HEK293 (cell line): ENCODE results near the gene MTIF2.

Source experiments
- CTCF ChIA-PET: fragments of 350-600 bp; formaldehyde crosslinking; extraction: SDS; loops from one replicate; lab custom pipeline; 2021; ENCODE audit warnings: antibody characterized with exemption; lab: Yijun Ruan, JAX
- POLR2A ChIA-PET: fragments of 300-600 bp; formaldehyde crosslinking; extraction: SDS; loops from one replicate; lab custom pipeline; 2020; ENCODE audit warnings: antibody characterized with exemption, inconsistent platforms; lab: Yijun Ruan, JAX
- H3K27ac ChIP-seq: fragments of 200-500 bp; sonication (Bioruptor generic); 2 replicates; pipeline ENCODE4 v1.5.1; 2014; ENCODE audit warnings: low read depth, low read length, control low read depth, inconsistent platforms; ENCODE audit errors: extremely low read depth
- H3K36me3 ChIP-seq, 2 experiments: fragments of 200-500 bp in 1 of 2; sonication (Bioruptor generic) in 1 of 2; 1 replicate in 1 of 2; 2 replicates in 1 of 2; pipeline ENCODE4 v1.5.1; 2014 to 2017; ENCODE audit warnings: inconsistent platforms in 2 of 2, low read length in 2 of 2; ENCODE audit not compliant: control insufficient read depth in 2 of 2, insufficient read depth in 1 of 2
- H3K4me1 ChIP-seq: fragments of 200-500 bp; sonication (Bioruptor generic); 2 replicates; pipeline ENCODE4 v1.5.1; 2014; ENCODE audit warnings: mild to moderate bottlenecking, low read length, inconsistent platforms; ENCODE audit not compliant: control insufficient read depth, insufficient read depth
- H3K4me3 ChIP-seq: 2 replicates; pipeline ENCODE4 v1.5.1; 2011; ENCODE audit warnings: low read depth, mild to moderate bottlenecking, control low read depth, low read length, moderate library complexity
- H3K9me3 ChIP-seq: fragments of 200-500 bp; sonication (Bioruptor generic); 2 replicates; pipeline ENCODE4 v1.5.1; 2014; ENCODE audit warnings: low read depth, low read length, inconsistent platforms; ENCODE audit not compliant: control insufficient read depth, insufficient read depth
- BCL6B ChIP-seq: fragments of 450-650 bp; formaldehyde crosslinking; IDR thresholded peaks from 2 replicates; pipeline ENCODE4 v1.5.1; 2017; ENCODE audit warnings: missing biosample characterization, missing genetic modification characterization
- CTCF ChIP-seq: fragments of 450-650 bp; formaldehyde crosslinking; IDR thresholded peaks from 2 replicates; pipeline ENCODE4 v1.5.1; 2016; ENCODE audit warnings: missing biosample characterization, missing genetic modification characterization
- SALL2 ChIP-seq: fragments of 450-650 bp; formaldehyde crosslinking; IDR thresholded peaks from 2 replicates; pipeline ENCODE4 v1.5.0; 2017; ENCODE audit warnings: missing biosample characterization, mild to moderate bottlenecking, missing genetic modification characterization, borderline replicate concordance
- TSHZ1 ChIP-seq: fragments of 450-650 bp; formaldehyde crosslinking; IDR thresholded peaks from 2 replicates; pipeline ENCODE4 v1.5.1; 2016; ENCODE audit warnings: missing biosample characterization, missing genetic modification characterization, borderline replicate concordance
- ZBTB26 ChIP-seq: fragments of 450-650 bp; formaldehyde crosslinking; optimal IDR thresholded peaks from 2 replicates; pipeline ENCODE3; 2016; ENCODE audit warnings: missing biosample characterization, mild to moderate bottlenecking, missing genetic modification characterization
- ZFP3 ChIP-seq: fragments of 450-650 bp; formaldehyde crosslinking; IDR thresholded peaks from 2 replicates; pipeline ENCODE4 v1.5.1; 2016; ENCODE audit warnings: low read depth, missing biosample characterization, missing genetic modification characterization
- ZFP41 ChIP-seq: fragments of 450-650 bp; formaldehyde crosslinking; IDR thresholded peaks from 2 replicates; pipeline ENCODE4 v1.5.1; 2016; ENCODE audit warnings: missing biosample characterization, missing genetic modification characterization, borderline replicate concordance
- ZIC2 ChIP-seq: fragments of 450-650 bp; formaldehyde crosslinking; IDR thresholded peaks from 2 replicates; pipeline ENCODE4 v1.5.1; 2016; ENCODE audit warnings: missing biosample characterization, missing genetic modification characterization
- ZNF140 ChIP-seq: fragments of 450-650 bp; formaldehyde crosslinking; IDR thresholded peaks from 2 replicates; pipeline ENCODE4 v1.5.1; 2016; ENCODE audit warnings: missing biosample characterization, missing genetic modification characterization
- ZNF157 ChIP-seq: fragments of 450-650 bp; formaldehyde crosslinking; IDR thresholded peaks from 2 replicates; pipeline ENCODE4 v1.5.1; 2016; ENCODE audit warnings: missing biosample characterization, missing genetic modification characterization
- ZNF18 ChIP-seq: fragments of 450-650 bp; formaldehyde crosslinking; IDR thresholded peaks from 2 replicates; pipeline ENCODE4 v1.5.1; 2016; ENCODE audit warnings: missing biosample characterization, missing genetic modification characterization
- ZNF2 ChIP-seq: fragments of 450-650 bp; formaldehyde crosslinking; IDR thresholded peaks from 2 replicates; pipeline ENCODE4 v1.5.1; 2016; ENCODE audit warnings: missing biosample characterization, missing genetic modification characterization
- ZNF202 ChIP-seq: fragments of 450-650 bp; formaldehyde crosslinking; IDR thresholded peaks from 2 replicates; pipeline ENCODE4 v1.5.1; 2016; ENCODE audit warnings: missing biosample characterization, missing genetic modification characterization, borderline replicate concordance
- ZNF292 ChIP-seq: fragments of 450-650 bp; formaldehyde crosslinking; IDR thresholded peaks from 2 replicates; pipeline ENCODE4 v1.5.1; 2016; ENCODE audit warnings: low read depth, missing biosample characterization, missing genetic modification characterization, borderline replicate concordance
- ZNF416 ChIP-seq: fragments of 450-650 bp; formaldehyde crosslinking; IDR thresholded peaks from 2 replicates; pipeline ENCODE4 v1.5.1; 2016; ENCODE audit warnings: missing biosample characterization, missing genetic modification characterization
- ZNF488 ChIP-seq: fragments of 450-650 bp; formaldehyde crosslinking; IDR thresholded peaks from 2 replicates; pipeline ENCODE4 v1.5.1; 2016; ENCODE audit warnings: missing biosample characterization, missing genetic modification characterization
- ZNF501 ChIP-seq: fragments of 450-650 bp; formaldehyde crosslinking; IDR thresholded peaks from 2 replicates; pipeline ENCODE4 v1.5.1; 2016; ENCODE audit warnings: missing biosample characterization, missing genetic modification characterization
- ZNF555 ChIP-seq: fragments of 450-650 bp; formaldehyde crosslinking; conservative IDR thresholded peaks from 2 replicates; pipeline ENCODE4 v1.5.1; 2017; ENCODE audit warnings: missing biosample characterization, mild to moderate bottlenecking, missing genetic modification characterization, inconsistent platforms
- ZNF571 ChIP-seq: fragments of 450-650 bp; formaldehyde crosslinking; IDR thresholded peaks from 2 replicates; pipeline ENCODE4 v1.5.0; 2017; ENCODE audit warnings: missing biosample characterization, missing genetic modification characterization
- ZNF580 ChIP-seq: fragments of 450-650 bp; formaldehyde crosslinking; IDR thresholded peaks from 2 replicates; pipeline ENCODE4 v1.5.1; 2016; ENCODE audit warnings: missing biosample characterization, missing genetic modification characterization
- ZNF600 ChIP-seq: fragments of 450-650 bp; formaldehyde crosslinking; IDR thresholded peaks from 2 replicates; pipeline ENCODE4 v1.5.1; 2016; ENCODE audit warnings: missing biosample characterization, missing genetic modification characterization
- ZNF645 ChIP-seq: fragments of 450-650 bp; formaldehyde crosslinking; IDR thresholded peaks from 2 replicates; pipeline ENCODE4; 2016; ENCODE audit warnings: missing biosample characterization, missing genetic modification characterization
- ZNF692 ChIP-seq: fragments of 450-650 bp; formaldehyde crosslinking; IDR thresholded peaks from 2 replicates; pipeline ENCODE4 v1.5.1; 2016; ENCODE audit warnings: missing biosample characterization, missing genetic modification characterization

The MTIF2 gene

GRCh38 chr2:55245411-55245810 is 23.6 kb downstream of the MTIF2 start (continued):
- TF ChIP-seq CTCF (tag by site-specific recombination), result no peak
- no peak for TF ChIP-seq ZNF600 (tag by site-specific recombination)
- TF ChIP-seq ZIC2 (tag by site-specific recombination), result no peak
- TF ChIP-seq ZNF140 (tag by site-specific recombination), result no peak
- no peak for TF ChIP-seq ZFP3
- TF ChIP-seq, all 188 proteins: peak for 0

- ChIA-PET POLR2A (no interaction called here), CTCF (interaction anchor here (0.6 kb wide), 1 partner anchor 410 kb away, joined by 3 read pairs; no protein-coding TSS in a partner anchor)
- Histone ChIP-seq H3K4me3 (no peak overlapping the region), H3K27ac (no peak overlapping the region), H3K4me1 (no peaks in the 10 kb centered on the region), H3K9me3 (no peaks in the 10 kb centered on the region), H3K36me3 (peaks cover 53 to 62% of the 10 kb centered on the region in 2 experiments)
- TF ChIP-seq ZNF580 (tag by site-specific recombination) (no peak), ZNF157 (no peak), ZNF416 (no peak), ZNF645 (tag by site-specific recombination) (no peak), BCL6B (no peak), ZFP41 (no peak), ZNF488 (tag by site-specific recombination) (no peak), ZNF692 (tag by site-specific recombination) (no peak), ZNF18 (tag by site-specific recombination) (no peak), ZNF2 (tag by site-specific recombination) (no peak), ZNF501 (tag by site-specific recombination) (no peak), ZNF555 (tag by site-specific recombination) (no peak), ZNF571 (no peak), ZNF292 (tag by site-specific recombination) (no peak), SALL2 (tag by site-specific recombination) (no peak), ZBTB26 (no peak), ZNF202 (no peak), TSHZ1 (tag by site-specific recombination) (no peak)
Observed at GRCh38 chr2:55242617-55243016, 26.4 kb downstream of the MTIF2 start.
